Endothelial cell (in vitro differentiated cells): ENCODE results near the gene PGM2L1. TPM values are rescaled to one million over a fixed set of nuclear protein-coding genes. Genes with fewer than 3 reads are reported as not detected.

ENCODE experiments used
- DNase-seq: peaks from one replicate; pipeline ENCODE4 v3.0.0; 2021; ENCODE audit warnings: low spot score
- H3K27ac Mint-ChIP-seq: one replicate; pipeline ENCODE4 v1.8.0; 2021; ENCODE audit warnings: mixed read lengths, inconsistent platforms; ENCODE audit not compliant: unreplicated experiment
- H3K27me3 Mint-ChIP-seq: one replicate; pipeline ENCODE4 v1.8.0; 2021; ENCODE audit warnings: mild to moderate bottlenecking, moderate library complexity, mixed read lengths, inconsistent platforms; ENCODE audit not compliant: unreplicated experiment
- H3K36me3 Mint-ChIP-seq: one replicate; pipeline ENCODE4 v1.8.0; 2021; ENCODE audit warnings: mild to moderate bottlenecking, low read depth, mixed read lengths, inconsistent platforms; ENCODE audit not compliant: unreplicated experiment
- H3K4me1 Mint-ChIP-seq: one replicate; pipeline ENCODE4 v1.8.0; 2021; ENCODE audit warnings: mild to moderate bottlenecking, mixed read lengths, inconsistent platforms; ENCODE audit not compliant: unreplicated experiment
- H3K4me3 Mint-ChIP-seq: one replicate; pipeline ENCODE4 v1.8.0; 2021; ENCODE audit warnings: mild to moderate bottlenecking, mixed read lengths, inconsistent platforms; ENCODE audit not compliant: unreplicated experiment
- H3K9me3 Mint-ChIP-seq: one replicate; pipeline ENCODE4 v1.8.0; 2021; ENCODE audit warnings: mixed read lengths, inconsistent platforms; ENCODE audit not compliant: unreplicated experiment
- CTCF ChIP-seq: fragments of 200-600 bp; sonication (generic); IDR thresholded peaks from one replicate; pipeline ENCODE4 v1.5.0; 2021; ENCODE audit warnings: antibody characterized with exemption; ENCODE audit not compliant: unreplicated experiment
- total RNA-seq: library from RNA; stranded (reverse); fragmentation: NEBNext Ultra II Directional; extraction: Animal tissue kit (Norgen Biotek cat#: 25700); gene quantifications from one replicate; pipeline ENCODE4 v1.2.1, GENCODE V29; 2021; ENCODE audit not compliant: unreplicated experiment

PGM2L1 gene
- total RNA-seq, 1 donor from 2014 or later: 51.3 TPM

- peaks cover 4% of the 10 kb centered on the region for H3K36me3 Mint-ChIP-seq
- H3K27me3 Mint-ChIP-seq: peaks cover 8% of the 10 kb centered on the region
- no peak overlapping the region for H3K27ac Mint-ChIP-seq
- peaks cover 6% of the 10 kb centered on the region for H3K4me1 Mint-ChIP-seq
- no peak for TF ChIP-seq CTCF
- H3K9me3 Mint-ChIP-seq: no peaks in the 10 kb centered on the region
- H3K4me3 Mint-ChIP-seq: no peak overlapping the region
- DNase-seq: no peak
Observed at GRCh38 chr11:74310857-74311256, 87.4 kb downstream of the PGM2L1 start.

DNA sequence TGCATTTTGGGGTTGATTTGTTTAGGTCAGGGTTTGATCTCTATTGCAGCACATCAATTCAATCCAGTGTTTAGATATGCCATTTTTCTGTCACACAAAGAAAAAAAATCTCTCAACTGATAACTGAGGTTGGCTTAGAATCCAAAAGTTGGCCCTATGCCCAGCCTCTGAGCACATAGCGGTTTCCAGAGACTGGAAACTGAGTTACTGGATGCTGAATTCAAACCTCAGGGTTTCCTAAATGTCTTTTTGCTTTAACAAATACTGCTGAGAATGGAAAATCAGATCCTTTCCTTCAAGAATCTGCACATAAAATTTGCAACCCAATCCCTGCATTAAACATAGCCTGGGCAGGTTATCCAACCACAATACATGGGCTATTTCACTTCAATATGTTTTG lies 90.8 kb downstream of the PGM2L1 start:
- TF ChIP-seq CTCF: no peak
- Mint-ChIP-seq H3K27me3 (peaks cover 5% of the 10 kb centered on the region), H3K36me3 (peaks cover 2% of the 10 kb centered on the region), H3K27ac (no peak overlapping the region), H3K4me1 (peaks cover 2% of the 10 kb centered on the region), H3K4me3 (no peak overlapping the region), H3K9me3 (no peaks in the 10 kb centered on the region)
- no peak for DNase-seq

- TF ChIP-seq CTCF: no peak
- Mint-ChIP-seq H3K27ac (no peak overlapping the region), H3K4me3 (no peak overlapping the region), H3K36me3 (no peaks in the 10 kb centered on the region), H3K27me3 (peaks cover 4% of the 10 kb centered on the region), H3K4me1 (no peaks in the 10 kb centered on the region), H3K9me3 (no peaks in the 10 kb centered on the region)
- no peak for DNase-seq
Observed at GRCh38 chr11:74306435-74307175, 91.6 kb downstream of the PGM2L1 start.

GRCh38 chr11:74299015-74299414 lies 99.2 kb downstream of the PGM2L1 start:
- Mint-ChIP-seq H3K27me3 (peaks cover 2% of the 10 kb centered on the region), H3K4me3 (no peak overlapping the region), H3K4me1 (peaks cover 5% of the 10 kb centered on the region), H3K9me3 (no peaks in the 10 kb centered on the region), H3K36me3 (no peaks in the 10 kb centered on the region), H3K27ac (no peak overlapping the region)
- no peak for DNase-seq
- no peak for TF ChIP-seq CTCF

- TF ChIP-seq CTCF: no peak
- no peak overlapping the region for H3K4me3 Mint-ChIP-seq
- H3K9me3 Mint-ChIP-seq: no peaks in the 10 kb centered on the region
- H3K27me3 Mint-ChIP-seq: peaks cover 3% of the 10 kb centered on the region
- no peak for DNase-seq
- H3K4me1 Mint-ChIP-seq: peaks cover 5% of the 10 kb centered on the region
- no peaks in the 10 kb centered on the region for H3K36me3 Mint-ChIP-seq
- no peak overlapping the region for H3K27ac Mint-ChIP-seq
Observed at GRCh38 chr11:74297484-74297883, 100.7 kb downstream of the PGM2L1 start.
